ENCODE measurements around the gene LMO1.

- TF ChIP-seq SP1 (IDR thresholded peaks at IDR 0.05) (no peak), FOXM1 (IDR thresholded peaks at IDR 0.05; ENCODE audit: borderline replicate concordance) (no peak), L3MBTL2 (conservative IDR thresholded peaks at IDR 0.05) (no peak), NFRKB (IDR thresholded peaks at IDR 0.05) (no peak), BHLHE40 (IDR thresholded peaks at IDR 0.05; ENCODE audit: borderline replicate concordance) (no peak)
Measured at GRCh38 chr11:8219257-8220021, 44.2 kb downstream of the LMO1 start.
